Breast epithelium (tissue), 3 donors: ENCODE results near the gene RANBP17.

Experiments used
- POLR2A ChIP-seq: fragments of 450-650 bp; IDR thresholded peaks from one replicate; pipeline ENCODE4 v1.6.1; 2016; ENCODE audit warnings: antibody characterized with exemption, mild to moderate bottlenecking, moderate library complexity
- POLR2AphosphoS5 ChIP-seq, 3 donors: sonication (generic); formaldehyde crosslinking; IDR thresholded peaks; one replicate each; pipeline ENCODE4 v1.6.1; 2017; ENCODE audit warnings: antibody characterized with exemption in 3 of 3
- TF ChIP-seq, protein P1 (sequence below), 3 donors: fragments of 450-650 bp; IDR thresholded peaks; one replicate each; pipeline ENCODE4 v1.5.1; 2016 to 2017; ENCODE audit warnings: antibody characterized with exemption in 3 of 3, mild to moderate bottlenecking in 3 of 3, moderate library complexity in 3 of 3

DNA sequence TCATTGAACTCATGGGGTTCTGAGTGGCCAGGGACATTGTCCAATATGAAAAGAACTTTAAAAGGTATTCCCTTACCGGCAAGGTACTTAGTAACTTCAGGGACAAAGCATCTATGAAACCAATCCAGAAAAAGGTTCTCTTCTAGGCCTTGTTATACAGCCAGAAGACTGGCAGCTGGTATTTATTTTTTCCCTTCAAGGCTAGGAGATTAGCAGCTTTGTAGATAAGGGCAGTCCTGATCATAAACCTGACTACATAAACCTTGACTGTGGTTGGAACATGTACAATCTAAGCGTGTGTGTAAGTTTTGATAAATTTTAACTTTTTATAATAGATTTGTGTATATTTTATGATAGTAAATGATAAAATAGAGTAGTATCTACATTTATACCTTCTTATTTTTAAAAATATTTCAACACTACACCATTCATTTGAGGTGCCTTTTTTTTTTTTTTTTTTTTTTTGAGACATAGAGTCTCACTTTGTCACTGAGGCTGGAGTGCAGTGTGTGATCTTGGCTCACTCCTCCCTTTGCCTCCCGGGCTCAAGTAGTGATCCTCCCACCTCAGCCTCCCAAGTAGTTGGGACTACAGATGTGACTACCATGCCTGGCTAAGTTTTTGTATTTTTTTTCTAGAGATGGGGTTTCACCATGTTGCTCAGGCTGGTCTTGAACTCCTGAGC is 24.5 kb downstream of the RANBP17 start:
- TF ChIP-seq POLR2A (no peak), POLR2AphosphoS5 (IDR thresholded peaks at IDR 0.05) (no peak)
- TF ChIP-seq, protein P1, sequence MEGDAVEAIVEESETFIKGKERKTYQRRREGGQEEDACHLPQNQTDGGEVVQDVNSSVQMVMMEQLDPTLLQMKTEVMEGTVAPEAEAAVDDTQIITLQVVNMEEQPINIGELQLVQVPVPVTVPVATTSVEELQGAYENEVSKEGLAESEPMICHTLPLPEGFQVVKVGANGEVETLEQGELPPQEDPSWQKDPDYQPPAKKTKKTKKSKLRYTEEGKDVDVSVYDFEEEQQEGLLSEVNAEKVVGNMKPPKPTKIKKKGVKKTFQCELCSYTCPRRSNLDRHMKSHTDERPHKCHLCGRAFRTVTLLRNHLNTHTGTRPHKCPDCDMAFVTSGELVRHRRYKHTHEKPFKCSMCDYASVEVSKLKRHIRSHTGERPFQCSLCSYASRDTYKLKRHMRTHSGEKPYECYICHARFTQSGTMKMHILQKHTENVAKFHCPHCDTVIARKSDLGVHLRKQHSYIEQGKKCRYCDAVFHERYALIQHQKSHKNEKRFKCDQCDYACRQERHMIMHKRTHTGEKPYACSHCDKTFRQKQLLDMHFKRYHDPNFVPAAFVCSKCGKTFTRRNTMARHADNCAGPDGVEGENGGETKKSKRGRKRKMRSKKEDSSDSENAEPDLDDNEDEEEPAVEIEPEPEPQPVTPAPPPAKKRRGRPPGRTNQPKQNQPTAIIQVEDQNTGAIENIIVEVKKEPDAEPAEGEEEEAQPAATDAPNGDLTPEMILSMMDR (IDR thresholded peaks at IDR 0.05): no peak
